Neutrophil (primary cell): ENCODE results near the gene PID1.

Experiments
- H3K27ac ChIP-seq: fragments of 200-600 bp; sonication (generic); 2 replicates; pipeline ENCODE4 v1.5.1; 2016; ENCODE audit warnings: mild to moderate bottlenecking, moderate library complexity
- H3K27me3 ChIP-seq: fragments of 200-600 bp; sonication (generic); 2 replicates; pipeline ENCODE4 v1.6.0; 2016; ENCODE audit warnings: mild to moderate bottlenecking
- H3K36me3 ChIP-seq: fragments of 200-600 bp; sonication (generic); 2 replicates; pipeline ENCODE4 v1.5.1; 2017
- H3K4me1 ChIP-seq, 2 experiments: fragments of 200-600 bp in 1 of 2; sonication (generic) in 1 of 2; 1 replicate in 1 of 2; 2 replicates in 1 of 2; pipeline versions ENCODE4 v1.5.1 to v1.6.1; 2013 to 2016; ENCODE audit warnings: low read depth in 1 of 2, low read length in 1 of 2, mild to moderate bottlenecking in 1 of 2, moderate library complexity in 1 of 2; ENCODE audit not compliant: control insufficient read depth in 1 of 2, insufficient read depth in 1 of 2
- H3K4me3 ChIP-seq, 2 experiments: fragments of 200-600 bp in 1 of 2; sonication (generic) in 1 of 2; 1 replicate in 1 of 2; 2 replicates in 1 of 2; pipeline ENCODE4 v1.5.1; 2013 to 2016; ENCODE audit warnings: low read depth in 1 of 2, low read length in 1 of 2, mild to moderate bottlenecking in 1 of 2, moderate library complexity in 1 of 2
- H3K9me3 ChIP-seq: fragments of 200-600 bp; sonication (generic); 2 replicates; pipeline ENCODE4 v1.5.1; 2016
- TF ChIP-seq, protein P1 (sequence below): fragments of 200-600 bp; sonication (generic); IDR thresholded peaks from 2 replicates; pipeline ENCODE4 v1.5.1; 2016; ENCODE audit warnings: antibody characterized with exemption

Gene PID1

DNA sequence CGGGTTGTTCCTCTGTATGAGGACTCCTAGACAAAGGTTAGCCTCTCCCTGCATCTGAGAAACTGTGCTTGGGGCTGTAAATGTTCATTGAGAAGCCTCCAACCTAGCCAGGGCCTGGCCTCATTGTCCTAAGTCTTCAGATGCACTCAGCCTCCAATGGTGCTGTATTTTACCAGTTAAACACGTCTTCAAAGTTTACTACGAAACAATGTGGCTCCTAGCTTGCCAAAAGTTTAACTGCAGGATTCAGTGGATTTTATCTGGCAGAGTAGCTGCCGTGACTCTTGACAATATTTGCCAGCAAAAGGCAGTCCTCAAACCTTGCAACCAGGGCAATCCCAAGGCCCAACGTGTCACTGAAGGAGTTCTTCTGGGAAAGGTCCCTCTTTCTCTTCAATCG lies 1.1 kb downstream of the PID1 start:
- Histone ChIP-seq H3K4me1 (no peaks in the 10 kb centered on the region), H3K27ac (no peak overlapping the region), H3K4me3 (no peak overlapping the region), H3K36me3 (no peaks in the 10 kb centered on the region), H3K9me3 (no peaks in the 10 kb centered on the region), H3K27me3 (peaks cover 51% of the 10 kb centered on the region)
- TF ChIP-seq, protein P1, sequence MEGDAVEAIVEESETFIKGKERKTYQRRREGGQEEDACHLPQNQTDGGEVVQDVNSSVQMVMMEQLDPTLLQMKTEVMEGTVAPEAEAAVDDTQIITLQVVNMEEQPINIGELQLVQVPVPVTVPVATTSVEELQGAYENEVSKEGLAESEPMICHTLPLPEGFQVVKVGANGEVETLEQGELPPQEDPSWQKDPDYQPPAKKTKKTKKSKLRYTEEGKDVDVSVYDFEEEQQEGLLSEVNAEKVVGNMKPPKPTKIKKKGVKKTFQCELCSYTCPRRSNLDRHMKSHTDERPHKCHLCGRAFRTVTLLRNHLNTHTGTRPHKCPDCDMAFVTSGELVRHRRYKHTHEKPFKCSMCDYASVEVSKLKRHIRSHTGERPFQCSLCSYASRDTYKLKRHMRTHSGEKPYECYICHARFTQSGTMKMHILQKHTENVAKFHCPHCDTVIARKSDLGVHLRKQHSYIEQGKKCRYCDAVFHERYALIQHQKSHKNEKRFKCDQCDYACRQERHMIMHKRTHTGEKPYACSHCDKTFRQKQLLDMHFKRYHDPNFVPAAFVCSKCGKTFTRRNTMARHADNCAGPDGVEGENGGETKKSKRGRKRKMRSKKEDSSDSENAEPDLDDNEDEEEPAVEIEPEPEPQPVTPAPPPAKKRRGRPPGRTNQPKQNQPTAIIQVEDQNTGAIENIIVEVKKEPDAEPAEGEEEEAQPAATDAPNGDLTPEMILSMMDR: no peak

DNA sequence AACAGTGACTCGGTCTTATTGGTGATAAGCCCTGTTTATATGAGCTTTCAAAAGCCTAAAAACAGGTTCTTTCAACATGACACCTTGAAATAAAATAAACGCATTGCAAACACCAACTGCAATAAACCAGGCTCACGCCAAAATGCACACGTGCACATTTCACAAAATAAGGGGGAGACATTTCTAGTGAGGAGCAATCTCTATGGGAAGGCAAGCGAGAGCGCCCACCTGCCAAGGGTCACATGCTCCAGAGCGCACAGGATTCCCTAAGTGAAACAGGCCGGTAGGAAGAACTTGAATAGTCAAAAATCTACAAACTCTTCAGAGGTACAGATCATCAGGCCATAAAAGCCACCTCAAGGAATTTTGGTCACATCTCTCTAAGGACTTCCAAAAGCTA lies 1.9 kb downstream of the PID1 start:
- no peaks in the 10 kb centered on the region for H3K36me3 ChIP-seq
- TF ChIP-seq, protein P1: no peak
- H3K4me3 ChIP-seq: no peak overlapping the region
- H3K27ac ChIP-seq: no peak overlapping the region
- no peaks in the 10 kb centered on the region for H3K4me1 ChIP-seq
- H3K27me3 ChIP-seq: peaks cover 51% of the 10 kb centered on the region
- H3K9me3 ChIP-seq: no peaks in the 10 kb centered on the region

DNA sequence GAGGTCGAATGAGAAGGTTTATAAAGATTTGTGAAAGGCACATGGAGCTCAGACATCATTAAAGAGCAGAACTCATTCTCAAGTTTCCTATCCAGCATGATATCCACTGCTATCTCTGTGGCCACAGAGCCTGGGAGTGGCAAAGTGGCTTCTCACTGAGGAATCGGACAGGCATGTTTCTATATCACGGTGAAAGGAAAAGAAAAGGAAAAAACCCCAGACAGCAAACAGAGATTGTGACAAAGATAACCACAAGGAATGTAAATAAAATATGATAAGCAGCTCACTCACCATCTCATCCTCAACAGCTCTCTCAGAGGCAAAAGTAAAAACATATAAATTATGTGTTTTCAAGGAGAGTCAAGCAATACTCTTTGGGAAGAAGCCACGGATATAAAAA lies 2.5 kb downstream of the PID1 start:
- H3K27ac ChIP-seq: no peak overlapping the region
- H3K36me3 ChIP-seq: no peaks in the 10 kb centered on the region
- H3K4me3 ChIP-seq: no peak overlapping the region
- H3K4me1 ChIP-seq: no peaks in the 10 kb centered on the region
- H3K27me3 ChIP-seq: peaks cover 48% of the 10 kb centered on the region
- TF ChIP-seq, protein P1: no peak
- no peaks in the 10 kb centered on the region for H3K9me3 ChIP-seq

DNA sequence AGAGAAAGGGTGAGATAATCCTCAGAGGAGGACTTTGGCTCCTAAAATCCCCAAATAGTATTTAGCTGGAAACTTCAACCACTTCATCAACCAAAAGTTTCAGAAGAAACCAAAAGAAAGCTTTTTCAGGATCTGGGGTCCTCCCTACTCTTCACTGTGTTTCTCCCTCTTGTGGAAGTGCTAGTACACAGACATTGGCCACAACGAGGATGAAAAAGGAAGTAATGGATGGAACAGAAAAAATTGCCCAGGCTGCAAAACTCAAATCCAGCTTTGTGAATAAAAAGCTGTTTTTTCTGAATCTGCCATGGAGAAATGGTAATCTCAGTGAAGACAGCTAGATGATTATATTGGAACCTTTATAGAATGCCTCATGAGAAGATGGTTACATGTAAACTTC lies 4.0 kb downstream of the PID1 start:
- H3K4me1 ChIP-seq: no peaks in the 10 kb centered on the region
- H3K9me3 ChIP-seq: no peaks in the 10 kb centered on the region
- no peaks in the 10 kb centered on the region for H3K36me3 ChIP-seq
- TF ChIP-seq, protein P1: no peak
- H3K4me3 ChIP-seq: no peak overlapping the region
- H3K27me3 ChIP-seq: peaks cover 33% of the 10 kb centered on the region
- no peak overlapping the region for H3K27ac ChIP-seq

DNA sequence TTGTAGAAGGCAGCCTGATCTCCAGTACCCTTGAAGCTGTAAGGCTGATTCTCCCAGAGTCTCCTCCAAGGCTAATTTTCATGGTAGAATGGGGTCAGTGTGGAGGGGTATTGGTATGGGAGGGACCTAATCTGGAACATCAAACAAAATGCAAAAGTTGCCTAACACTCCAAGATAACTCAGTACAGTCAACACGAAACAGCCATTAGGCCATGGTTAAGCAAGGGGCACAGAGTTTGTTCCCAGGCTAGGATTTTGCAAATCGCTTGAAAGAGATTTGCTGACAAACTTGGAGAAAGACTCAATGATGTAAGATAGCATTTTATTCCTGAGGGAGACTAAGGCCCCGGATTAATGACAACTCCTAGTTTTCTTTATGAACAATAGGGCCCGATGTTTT lies 5.4 kb downstream of the PID1 start:
- H3K4me1 ChIP-seq: no peaks in the 10 kb centered on the region
- no peak overlapping the region for H3K4me3 ChIP-seq
- H3K27me3 ChIP-seq: peaks cover 19% of the 10 kb centered on the region
- no peaks in the 10 kb centered on the region for H3K36me3 ChIP-seq
- TF ChIP-seq, protein P1: no peak
- H3K27ac ChIP-seq: no peak overlapping the region
- no peaks in the 10 kb centered on the region for H3K9me3 ChIP-seq

DNA sequence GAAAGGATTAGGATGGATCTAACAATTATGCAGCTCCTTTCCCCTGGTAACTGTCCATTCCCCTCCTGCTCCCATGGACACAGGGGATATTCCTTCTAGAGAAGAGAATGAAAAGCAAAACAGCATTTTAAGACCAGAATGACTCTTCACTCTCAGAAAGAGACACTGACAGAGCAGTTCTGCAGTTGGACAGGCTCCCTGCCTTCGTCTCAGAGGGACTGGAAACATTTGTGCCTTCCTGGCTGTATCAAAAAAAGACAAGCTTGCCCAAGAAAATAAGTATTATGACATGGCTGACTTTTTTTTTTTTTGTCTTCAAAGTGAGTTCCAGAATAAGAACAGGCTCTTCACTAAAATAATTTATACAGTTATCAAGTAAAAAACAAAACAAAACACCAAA lies 9.5 kb downstream of the PID1 start:
- Histone ChIP-seq H3K36me3 (no peaks in the 10 kb centered on the region), H3K9me3 (no peaks in the 10 kb centered on the region), H3K4me3 (no peak overlapping the region), H3K27me3 (no peaks in the 10 kb centered on the region), H3K27ac (no peak overlapping the region), H3K4me1 (no peaks in the 10 kb centered on the region)
- TF ChIP-seq, protein P1: no peak
